Pancreas (tissue), 10 donors: Measurements from ENCODE around the gene SLC8A2. TPM values are rescaled to one million over a fixed set of nuclear protein-coding genes. Genes with fewer than 3 reads are reported as not detected.

Source experiments
- ATAC-seq, 4 donors: fragments of 200-7000 bp; cut with Tn5 transposase; one replicate each; pipeline versions ENCODE4 v1.8.0 to v1.9.1; 2020; ENCODE audit warnings: mild to moderate bottlenecking in 4 of 4, moderate library complexity in 4 of 4
- DNase-seq, 6 donors: peaks; one replicate each; pipeline ENCODE4 v3.0.0-alpha.2; 2020
- FAIRE-seq: peaks from 2 replicates; lab custom pipeline; 2012; peaks lifted over from hg19 to GRCh38; lab: Jason Lieb, UNC
- H3K27ac ChIP-seq, 4 donors: fragments of 200-600 bp; sonication (generic); 1 replicate in 3 of 4; 2 replicates in 1 of 4; pipeline versions ENCODE4 v1.5.0 to v1.8.0; 2020
- H3K27me3 ChIP-seq, 4 donors: fragments of 200-600 bp; one replicate each; pipeline ENCODE4 v1.8.0; 2021
- H3K36me3 ChIP-seq, 3 donors: fragments of 200-600 bp; sonication (generic) in 1 of 3; one replicate each; pipeline versions ENCODE4 v1.5.0 to v1.8.0; 2020 to 2021
- H3K4me1 ChIP-seq, 3 donors: fragments of 200-600 bp; one replicate each; pipeline ENCODE4 v1.8.0; 2021
- H3K4me3 ChIP-seq, 4 donors: fragments of 200-600 bp; sonication (generic) in 2 of 4; one replicate each; pipeline versions ENCODE4 v1.5.0 to v1.8.0; 2020 to 2021
- H3K9me3 ChIP-seq, 4 donors: fragments of 200-600 bp; one replicate each; pipeline ENCODE4 v1.8.0; 2021
- CTCF ChIP-seq, 4 donors: fragments of 200-600 bp; sonication (generic) in 3 of 4; IDR thresholded peaks; one replicate each; pipeline versions ENCODE4 v1.5.0 to v1.8.0; 2021; ENCODE audit warnings: antibody characterized with exemption in 4 of 4
- WGBS, 2 donors: extraction: QIAGEN DNeasy Blood & Tissue Kit; methylation state at CpG; one replicate each; pipeline ENCODE4 v1.1.7; 2013; 5-methylcytosine and 5-hydroxymethylcytosine counted together
- intact Hi-C, 3 donors: fragments of 100-400 bp; cut with DNase I; formaldehyde crosslinking; loops; one replicate each; pipeline versions ENCODE4 v1.11.1 to v1.14.2; 2022
- polyA plus RNA-seq, 2 donors: library from polyadenylated mRNA; stranded (reverse); fragments of 200-250 nt; gene quantifications; one replicate each; pipeline ENCODE4 v1.2.3, GENCODE V29; 2013
- total RNA-seq, 6 donors: library from RNA; stranded (reverse); fragmentation: NEBNext Ultra II Directional in 4 of 6; extraction: Animal tissue kit (Norgen Biotek cat#: 25700) in 4 of 6; gene quantifications; one replicate each; pipeline versions ENCODE4 v1.2.1 to v1.2.4, GENCODE V29; 2021 to 2023
- donor health status: healthy with polysubstance abuse.
- donor health status: DM: no; HTN: no; CAD: no; lungs with moderate emphysema.
- donor health status: DM: no; HTN: no; CAD: no.
- donor health status: control.
- donor health status: control.
- donor health status: Bipolar disorder and iron deficiency.
- donor health status: DM: yes; HTN: yes; CAD: no.
- donor health status: DM: no; HTN: no; CAD: no.
- donor health status: DM: no; HTN: no; CAD: no.
- donor health status: DM: yes; HTN: yes; CAD: no.

The SLC8A2 gene
- total RNA-seq (1 to 10 TPM; 4.5 to 8.3 (median 6.7) TPM), polyA plus RNA-seq (1 to 10 TPM; 2.6 to 4.8 TPM)

GRCh38 chr19:47471733-47472457, at the start of gene SLC8A2:
Gene SLC8A2, minus strand, starts transcription at chr19:47471893. Its CDS starts 5,490 bp downstream, at chr19:47466403.
- intact Hi-C loops, result no loop called here
- ATAC-seq (peak; percentile 88 to 94 (median 91)), FAIRE-seq (no peak), DNase-seq (peak; percentile 81 to 92 (median 87))
- 3 to 7% methylated on average over 13 to 27 of the region's 29 CpGs for WGBS, 2 donors
- Histone ChIP-seq H3K36me3 (no peaks in the 10 kb centered on the region), H3K4me1 (peaks cover 0 to 4% (median 0%) of the 10 kb centered on the region in 3 donors), H3K9me3 (no peaks in the 10 kb centered on the region), H3K4me3 (peak within 1 kb of the TSS in 3 of 4 donors; percentile 26 to 56 (median 43)), H3K27ac (no peak within 1 kb of the TSS), H3K27me3 (no peaks in the 10 kb centered on the region)
- no peak for TF ChIP-seq CTCF (IDR thresholded peaks at IDR 0.05)

- no peak for DNase-seq
- 55 to 69% methylated on average over 4 to 6 of the region's 6 CpGs for WGBS, 2 donors
- intact Hi-C loops, result loop anchor here in 2 of 3 donors (5.0 to 10.0 kb wide), 2 partner anchors 74 to 176 kb away; no protein-coding TSS in a partner anchor
Observed at GRCh38 chr19:47520839-47521238, 49.1 kb upstream of the SLC8A2 start.

GRCh38 chr19:47520343-47520806, 48.7 kb upstream of the SLC8A2 start:
- no peak for ATAC-seq
- intact Hi-C loops, result loop anchor here in 2 of 3 donors (5.0 to 10.0 kb wide), 2 partner anchors 74 to 177 kb away; no protein-coding TSS in a partner anchor

More at GRCh38 chr19:47520839-47521238, 49.1 kb upstream of the SLC8A2 start:
- FAIRE-seq, result no peak
- no peak overlapping the region for H3K4me3 ChIP-seq
- no peak for ATAC-seq
- H3K27me3 ChIP-seq, result no peaks in the 10 kb centered on the region
- H3K27ac ChIP-seq, result no peak overlapping the region
- no peak for TF ChIP-seq CTCF (IDR thresholded peaks at IDR 0.05)
- H3K4me1 ChIP-seq, result no peaks in the 10 kb centered on the region
- no peaks in the 10 kb centered on the region for H3K9me3 ChIP-seq
- no peaks in the 10 kb centered on the region for H3K36me3 ChIP-seq

GRCh38 chr19:47518854-47519253, 47.2 kb upstream of the SLC8A2 start:
- ATAC-seq (no peak), DNase-seq (no peak), FAIRE-seq (no peak)
- intact Hi-C loops, result loop anchor here in 2 of 3 donors (5.0 to 10.0 kb wide), 3 partner anchors 82 to 178 kb away; no protein-coding TSS in a partner anchor
- Histone ChIP-seq H3K4me1 (no peaks in the 10 kb centered on the region), H3K9me3 (no peaks in the 10 kb centered on the region), H3K36me3 (no peaks in the 10 kb centered on the region), H3K27ac (no peak overlapping the region), H3K27me3 (no peaks in the 10 kb centered on the region), H3K4me3 (no peak overlapping the region)
- no peak for TF ChIP-seq CTCF (IDR thresholded peaks at IDR 0.05)
- 69 to 76% methylated on average over 9 of the region's 9 CpGs for WGBS, 2 donors

More at GRCh38 chr19:47520343-47520806, 48.7 kb upstream of the SLC8A2 start:
- no peaks in the 10 kb centered on the region for H3K4me1 ChIP-seq
- H3K9me3 ChIP-seq, result no peaks in the 10 kb centered on the region
- no peak overlapping the region for H3K27ac ChIP-seq
- WGBS, 2 donors, result 65 to 74% methylated on average over 10 of the region's 10 CpGs
- no peak for DNase-seq
- H3K27me3 ChIP-seq, result no peaks in the 10 kb centered on the region
- H3K36me3 ChIP-seq, result no peaks in the 10 kb centered on the region
- H3K4me3 ChIP-seq, result no peak overlapping the region
- no peak for TF ChIP-seq CTCF (IDR thresholded peaks at IDR 0.05)
- FAIRE-seq, result no peak
